ENCODE results near the gene KCTD21. TPM values are rescaled to one million over a fixed set of nuclear protein-coding genes. Genes with fewer than 3 reads are reported as not detected.

The KCTD21 gene
- total RNA-seq, 1 experiment from 2014 or later, result 3.0 TPM

DNA sequence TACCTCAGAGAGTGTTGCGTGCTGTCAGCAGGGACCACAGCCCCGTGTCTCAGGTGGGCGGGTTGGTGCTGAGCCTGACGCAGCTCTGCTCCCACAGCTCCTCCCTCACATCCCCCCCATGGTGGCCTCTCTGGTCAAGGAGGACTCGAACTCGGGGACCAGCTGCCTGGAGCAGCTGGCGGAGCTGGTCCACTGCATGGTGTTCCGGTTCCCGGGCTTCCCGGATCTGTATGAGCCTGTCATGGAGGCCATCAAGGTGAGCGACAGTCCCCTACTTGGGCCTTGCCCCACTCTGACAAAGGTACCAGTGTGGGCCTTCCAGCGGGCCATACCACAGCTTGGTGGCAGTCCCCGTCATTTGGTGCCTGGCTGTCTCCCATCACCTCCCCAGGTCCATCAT is 12.1 kb upstream of the KCTD21 start:
- DNase-seq (ENCODE audit: low read depth, low spot score), result no peak

More for the DNA sequence above, 12.1 kb upstream of the KCTD21 start:
- RAD21 ChIA-PET (ENCODE audit: low non-redundant PET in 1 of 2, low total read pairs in 2 of 2, uncharacterized antibody in 2 of 2, unreplicated experiment in 2 of 2), result no interaction called here
- intact Hi-C loops (cut with micrococcal nuclease), result no loop called here
- no peaks in the 10 kb centered on the region for H3K9me2 ChIP-seq (ENCODE audit: insufficient read depth)
- H3K27ac ChIP-seq (ENCODE audit: low read depth, low read length), result no peak overlapping the region
- no peak for ATAC-seq
- H3K4me1 ChIP-seq (ENCODE audit: control insufficient read depth in 1 of 2, insufficient read depth in 2 of 2, low read length in 2 of 2), result no peaks in the 10 kb centered on the region
- H3K79me2 ChIP-seq (ENCODE audit: insufficient read depth, low read length), result no peaks in the 10 kb centered on the region
- CTCF ChIA-PET, result no interaction called here
- H2AFZ ChIP-seq (ENCODE audit: low read depth, low read length, poor library complexity, severe bottlenecking), result no peak overlapping the region
- H3K4me2 ChIP-seq (ENCODE audit: low read length), result no peak overlapping the region
- TF ChIP-seq, protein P1, sequence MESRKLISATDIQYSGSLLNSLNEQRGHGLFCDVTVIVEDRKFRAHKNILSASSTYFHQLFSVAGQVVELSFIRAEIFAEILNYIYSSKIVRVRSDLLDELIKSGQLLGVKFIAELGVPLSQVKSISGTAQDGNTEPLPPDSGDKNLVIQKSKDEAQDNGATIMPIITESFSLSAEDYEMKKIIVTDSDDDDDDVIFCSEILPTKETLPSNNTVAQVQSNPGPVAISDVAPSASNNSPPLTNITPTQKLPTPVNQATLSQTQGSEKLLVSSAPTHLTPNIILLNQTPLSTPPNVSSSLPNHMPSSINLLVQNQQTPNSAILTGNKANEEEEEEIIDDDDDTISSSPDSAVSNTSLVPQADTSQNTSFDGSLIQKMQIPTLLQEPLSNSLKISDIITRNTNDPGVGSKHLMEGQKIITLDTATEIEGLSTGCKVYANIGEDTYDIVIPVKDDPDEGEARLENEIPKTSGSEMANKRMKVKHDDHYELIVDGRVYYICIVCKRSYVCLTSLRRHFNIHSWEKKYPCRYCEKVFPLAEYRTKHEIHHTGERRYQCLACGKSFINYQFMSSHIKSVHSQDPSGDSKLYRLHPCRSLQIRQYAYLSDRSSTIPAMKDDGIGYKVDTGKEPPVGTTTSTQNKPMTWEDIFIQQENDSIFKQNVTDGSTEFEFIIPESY (IDR thresholded peaks at IDR 0.05; ENCODE audit: extremely low read depth, insufficient replicate concordance, low read length), result no peak
- TF ChIP-seq ZFX (IDR thresholded peaks at IDR 0.05) (no peak), SRF (IDR thresholded peaks at IDR 0.05; ENCODE audit: low read depth) (no peak), SP1 (IDR thresholded peaks at IDR 0.05; ENCODE audit: low read depth) (no peak)
- TF ChIP-seq, protein P2, sequence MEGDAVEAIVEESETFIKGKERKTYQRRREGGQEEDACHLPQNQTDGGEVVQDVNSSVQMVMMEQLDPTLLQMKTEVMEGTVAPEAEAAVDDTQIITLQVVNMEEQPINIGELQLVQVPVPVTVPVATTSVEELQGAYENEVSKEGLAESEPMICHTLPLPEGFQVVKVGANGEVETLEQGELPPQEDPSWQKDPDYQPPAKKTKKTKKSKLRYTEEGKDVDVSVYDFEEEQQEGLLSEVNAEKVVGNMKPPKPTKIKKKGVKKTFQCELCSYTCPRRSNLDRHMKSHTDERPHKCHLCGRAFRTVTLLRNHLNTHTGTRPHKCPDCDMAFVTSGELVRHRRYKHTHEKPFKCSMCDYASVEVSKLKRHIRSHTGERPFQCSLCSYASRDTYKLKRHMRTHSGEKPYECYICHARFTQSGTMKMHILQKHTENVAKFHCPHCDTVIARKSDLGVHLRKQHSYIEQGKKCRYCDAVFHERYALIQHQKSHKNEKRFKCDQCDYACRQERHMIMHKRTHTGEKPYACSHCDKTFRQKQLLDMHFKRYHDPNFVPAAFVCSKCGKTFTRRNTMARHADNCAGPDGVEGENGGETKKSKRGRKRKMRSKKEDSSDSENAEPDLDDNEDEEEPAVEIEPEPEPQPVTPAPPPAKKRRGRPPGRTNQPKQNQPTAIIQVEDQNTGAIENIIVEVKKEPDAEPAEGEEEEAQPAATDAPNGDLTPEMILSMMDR (IDR thresholded peaks at IDR 0.05 in 2 of 3, conservative IDR thresholded peaks at IDR 0.05 in 1 of 3; ENCODE audit: borderline replicate concordance in 1 of 3, insufficient read depth in 1 of 3, low read depth in 2 of 3, low read length in 2 of 3), result no peak
- TF ChIP-seq, protein P3, sequence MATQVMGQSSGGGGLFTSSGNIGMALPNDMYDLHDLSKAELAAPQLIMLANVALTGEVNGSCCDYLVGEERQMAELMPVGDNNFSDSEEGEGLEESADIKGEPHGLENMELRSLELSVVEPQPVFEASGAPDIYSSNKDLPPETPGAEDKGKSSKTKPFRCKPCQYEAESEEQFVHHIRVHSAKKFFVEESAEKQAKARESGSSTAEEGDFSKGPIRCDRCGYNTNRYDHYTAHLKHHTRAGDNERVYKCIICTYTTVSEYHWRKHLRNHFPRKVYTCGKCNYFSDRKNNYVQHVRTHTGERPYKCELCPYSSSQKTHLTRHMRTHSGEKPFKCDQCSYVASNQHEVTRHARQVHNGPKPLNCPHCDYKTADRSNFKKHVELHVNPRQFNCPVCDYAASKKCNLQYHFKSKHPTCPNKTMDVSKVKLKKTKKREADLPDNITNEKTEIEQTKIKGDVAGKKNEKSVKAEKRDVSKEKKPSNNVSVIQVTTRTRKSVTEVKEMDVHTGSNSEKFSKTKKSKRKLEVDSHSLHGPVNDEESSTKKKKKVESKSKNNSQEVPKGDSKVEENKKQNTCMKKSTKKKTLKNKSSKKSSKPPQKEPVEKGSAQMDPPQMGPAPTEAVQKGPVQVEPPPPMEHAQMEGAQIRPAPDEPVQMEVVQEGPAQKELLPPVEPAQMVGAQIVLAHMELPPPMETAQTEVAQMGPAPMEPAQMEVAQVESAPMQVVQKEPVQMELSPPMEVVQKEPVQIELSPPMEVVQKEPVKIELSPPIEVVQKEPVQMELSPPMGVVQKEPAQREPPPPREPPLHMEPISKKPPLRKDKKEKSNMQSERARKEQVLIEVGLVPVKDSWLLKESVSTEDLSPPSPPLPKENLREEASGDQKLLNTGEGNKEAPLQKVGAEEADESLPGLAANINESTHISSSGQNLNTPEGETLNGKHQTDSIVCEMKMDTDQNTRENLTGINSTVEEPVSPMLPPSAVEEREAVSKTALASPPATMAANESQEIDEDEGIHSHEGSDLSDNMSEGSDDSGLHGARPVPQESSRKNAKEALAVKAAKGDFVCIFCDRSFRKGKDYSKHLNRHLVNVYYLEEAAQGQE (IDR thresholded peaks at IDR 0.05; ENCODE audit: low read depth), result no peak
- TF ChIP-seq, protein P4, sequence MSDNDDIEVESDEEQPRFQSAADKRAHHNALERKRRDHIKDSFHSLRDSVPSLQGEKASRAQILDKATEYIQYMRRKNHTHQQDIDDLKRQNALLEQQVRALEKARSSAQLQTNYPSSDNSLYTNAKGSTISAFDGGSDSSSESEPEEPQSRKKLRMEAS (IDR thresholded peaks at IDR 0.05), result no peak
- H3K9ac ChIP-seq (ENCODE audit: low read length), result no peak overlapping the region
- no peaks in the 10 kb centered on the region for H4K20me1 ChIP-seq (ENCODE audit: insufficient read depth)
- no peaks in the 10 kb centered on the region for H3K27me3 ChIP-seq (ENCODE audit: insufficient read depth, low read length)
- no peak overlapping the region for H3K4me3 ChIP-seq (replicated peaks in 1 of 2; ENCODE audit: low read depth in 1 of 2, low read length in 2 of 2)
- POLR2A ChIA-PET, result no interaction called here
- H3K9me3 ChIP-seq (ENCODE audit: control insufficient read depth in 1 of 2, insufficient read depth in 1 of 2, low read depth in 1 of 2, low read length in 2 of 2), result no peaks in the 10 kb centered on the region
- no peaks in the 10 kb centered on the region for H3K36me3 ChIP-seq (ENCODE audit: control insufficient read depth in 1 of 2, insufficient read depth in 2 of 2, low read length in 2 of 2)
- BruUV-seq (replicated peaks), result no TSS peak

Measured in HCT116 (cell line).